IMR-90 (cell line): ENCODE results near the gene MARCHF9.

Source experiments
- CEBPB ChIP-seq: IDR thresholded peaks from 2 replicates; pipeline ENCODE4 v1.6.1; 2012; ENCODE audit warnings: low read depth, low read length, improper control_type of control experiment
- RAD21 ChIP-seq: IDR thresholded peaks from 2 replicates; pipeline ENCODE4 v1.6.1; 2012; ENCODE audit warnings: low read length, improper control_type of control experiment
- SMC3 ChIP-seq: fragments of 150-350 bp; IDR thresholded peaks from 2 replicates; pipeline ENCODE4 v1.6.1; 2016; ENCODE audit warnings: low read depth, mild to moderate bottlenecking, antibody characterized with exemption, low read length, moderate library complexity
- TF ChIP-seq, protein P1 (sequence below): conservative IDR thresholded peaks from 2 replicates; pipeline ENCODE4 v1.5.1; 2012; ENCODE audit warnings: mild to moderate bottlenecking, low read depth, low read length, improper control_type of control experiment
- TF ChIP-seq, protein P2 (sequence below): fragments of 150-350 bp; IDR thresholded peaks from 2 replicates; pipeline ENCODE4 v1.6.1; 2017; ENCODE audit warnings: mild to moderate bottlenecking, antibody characterized with exemption, low read length, low read depth

DNA sequence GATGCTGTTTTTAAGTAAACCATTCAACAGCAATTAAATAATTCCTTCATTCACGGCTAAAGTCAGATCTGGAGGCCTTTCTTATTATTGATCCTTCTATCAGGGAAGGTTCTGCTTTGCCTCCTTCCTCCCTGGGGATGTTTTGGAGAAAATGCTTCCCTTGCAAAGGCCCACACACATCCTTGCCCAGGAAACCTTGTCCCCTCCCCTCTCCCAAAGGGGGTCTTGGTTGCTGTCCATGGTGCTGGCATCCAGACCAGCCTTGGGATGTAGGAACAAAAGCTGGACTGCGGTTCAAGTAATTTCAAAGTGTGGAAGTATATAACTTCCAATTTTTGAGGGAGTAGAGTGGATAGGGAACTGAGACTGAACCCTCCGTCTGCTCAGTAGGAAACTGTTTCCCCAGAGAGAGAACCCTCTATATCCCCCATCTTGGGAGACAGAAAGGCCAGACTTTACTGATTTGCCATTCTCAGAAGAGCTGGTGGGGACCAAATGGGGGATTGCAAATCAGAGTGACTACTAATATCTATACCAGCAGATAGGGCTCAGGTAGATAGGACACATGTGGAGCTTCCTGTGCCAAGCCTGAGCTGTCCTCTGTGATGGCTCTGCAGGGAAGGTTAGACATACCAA lies 5.6 kb downstream of the MARCHF9 start:
- no peak for TF ChIP-seq CEBPB
- TF ChIP-seq, protein P1, sequence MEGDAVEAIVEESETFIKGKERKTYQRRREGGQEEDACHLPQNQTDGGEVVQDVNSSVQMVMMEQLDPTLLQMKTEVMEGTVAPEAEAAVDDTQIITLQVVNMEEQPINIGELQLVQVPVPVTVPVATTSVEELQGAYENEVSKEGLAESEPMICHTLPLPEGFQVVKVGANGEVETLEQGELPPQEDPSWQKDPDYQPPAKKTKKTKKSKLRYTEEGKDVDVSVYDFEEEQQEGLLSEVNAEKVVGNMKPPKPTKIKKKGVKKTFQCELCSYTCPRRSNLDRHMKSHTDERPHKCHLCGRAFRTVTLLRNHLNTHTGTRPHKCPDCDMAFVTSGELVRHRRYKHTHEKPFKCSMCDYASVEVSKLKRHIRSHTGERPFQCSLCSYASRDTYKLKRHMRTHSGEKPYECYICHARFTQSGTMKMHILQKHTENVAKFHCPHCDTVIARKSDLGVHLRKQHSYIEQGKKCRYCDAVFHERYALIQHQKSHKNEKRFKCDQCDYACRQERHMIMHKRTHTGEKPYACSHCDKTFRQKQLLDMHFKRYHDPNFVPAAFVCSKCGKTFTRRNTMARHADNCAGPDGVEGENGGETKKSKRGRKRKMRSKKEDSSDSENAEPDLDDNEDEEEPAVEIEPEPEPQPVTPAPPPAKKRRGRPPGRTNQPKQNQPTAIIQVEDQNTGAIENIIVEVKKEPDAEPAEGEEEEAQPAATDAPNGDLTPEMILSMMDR, result no peak
- no peak for TF ChIP-seq SMC3
- TF ChIP-seq RAD21, result no peak
- TF ChIP-seq, protein P2, sequence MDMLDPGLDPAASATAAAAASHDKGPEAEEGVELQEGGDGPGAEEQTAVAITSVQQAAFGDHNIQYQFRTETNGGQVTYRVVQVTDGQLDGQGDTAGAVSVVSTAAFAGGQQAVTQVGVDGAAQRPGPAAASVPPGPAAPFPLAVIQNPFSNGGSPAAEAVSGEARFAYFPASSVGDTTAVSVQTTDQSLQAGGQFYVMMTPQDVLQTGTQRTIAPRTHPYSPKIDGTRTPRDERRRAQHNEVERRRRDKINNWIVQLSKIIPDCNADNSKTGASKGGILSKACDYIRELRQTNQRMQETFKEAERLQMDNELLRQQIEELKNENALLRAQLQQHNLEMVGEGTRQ, result no peak
